Ecto neural progenitor cell (in vitro differentiated cells): ENCODE results near the gene ME1.
"Not testable (repeated sequence)": the region's sequence is repeated elsewhere in the genome, so short reads cannot be mapped to it uniquely, and the experiment has no call there.

Experiments
- DNase-seq: peaks from one replicate; pipeline ENCODE4 v3.0.0-alpha.2; 2018; ENCODE audit warnings: low spot score

Gene ME1

DNA sequence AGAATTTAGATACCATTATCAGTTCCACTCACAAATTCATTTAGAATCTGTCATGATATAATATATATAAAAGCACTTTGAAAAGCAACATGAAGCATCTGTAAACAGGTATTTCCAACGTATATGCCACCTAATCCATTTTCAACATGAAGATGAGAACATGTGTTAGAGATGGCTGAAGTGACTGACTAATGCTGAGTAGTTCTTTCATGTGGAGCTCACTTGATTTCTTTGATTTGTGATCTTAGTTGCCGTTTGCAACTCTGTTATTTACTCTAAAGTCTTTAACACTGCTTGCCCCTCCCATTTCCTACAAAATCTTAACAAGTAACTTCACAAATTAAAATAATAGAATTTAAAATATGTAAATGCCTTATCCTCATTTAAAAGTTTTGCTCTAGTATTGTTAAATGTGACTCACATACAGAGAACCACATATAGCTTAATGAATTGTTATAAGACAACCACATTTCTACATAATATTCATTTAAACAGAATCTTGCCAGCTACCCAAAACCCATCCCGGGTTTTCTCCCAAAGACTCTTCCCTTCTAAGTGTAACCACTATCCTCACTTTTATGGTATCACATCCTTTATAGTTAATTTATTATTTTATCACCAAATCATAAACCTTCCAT is 78.3 kb downstream of the ME1 start:
- no peak for DNase-seq

DNA sequence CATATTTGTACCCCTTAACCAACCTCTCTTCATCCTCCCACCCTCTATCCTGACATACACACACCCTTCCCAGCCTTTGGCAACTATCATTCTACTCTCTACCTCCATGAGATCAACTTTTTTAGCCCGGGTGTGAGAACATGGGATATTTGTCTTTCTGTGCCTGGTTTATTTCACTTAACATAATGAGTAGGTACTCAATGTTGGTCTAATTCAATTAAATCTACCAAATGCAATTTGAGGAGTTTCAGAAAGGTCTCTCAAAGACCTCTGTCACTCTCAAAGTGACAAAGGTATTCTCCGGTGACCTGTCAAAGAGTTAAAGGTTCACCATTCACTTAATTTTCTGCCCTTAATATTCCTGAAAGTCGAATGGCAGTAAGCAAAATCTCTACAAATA is 87.7 kb downstream of the ME1 start:
- DNase-seq = no peak

DNA sequence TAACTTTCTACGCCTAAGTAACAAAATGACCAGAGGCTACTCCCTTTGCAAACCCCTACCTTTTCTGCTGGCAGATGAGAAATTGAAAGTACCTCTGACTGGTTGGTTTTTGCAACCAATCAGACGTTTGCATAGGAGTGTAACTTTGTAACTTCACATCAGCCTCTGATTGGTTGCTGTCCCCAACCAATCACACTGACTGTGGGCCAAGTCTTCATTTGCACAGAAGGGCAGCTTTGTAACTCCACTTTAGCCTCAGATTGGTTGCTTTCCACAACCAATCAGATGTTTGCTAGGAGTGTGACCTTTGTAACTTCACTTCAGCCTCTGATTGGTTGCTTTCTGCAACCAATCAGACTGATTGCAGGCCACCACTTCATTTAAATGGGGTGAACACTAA is 89.1 kb downstream of the ME1 start:
- no peak for DNase-seq

DNA sequence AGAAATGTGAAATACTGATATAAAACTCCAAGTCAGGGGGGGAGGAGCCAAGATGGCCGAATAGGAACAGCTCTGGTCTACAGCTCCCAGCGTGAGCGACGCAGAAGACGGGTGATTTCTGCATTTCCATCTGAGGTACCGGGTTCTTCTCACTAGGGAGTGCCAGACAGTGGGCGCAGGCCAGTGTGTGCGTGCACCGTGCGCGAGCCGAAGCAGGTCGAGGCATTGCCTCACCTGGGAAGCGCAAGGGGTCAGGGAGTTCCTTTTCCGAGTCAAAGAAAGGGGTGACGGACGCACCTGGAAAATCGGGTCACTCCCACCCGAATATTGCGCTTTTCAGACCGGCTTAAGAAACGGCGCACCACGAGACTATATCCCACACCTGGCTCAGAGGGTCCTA is 96.9 kb downstream of the ME1 start:
- DNase-seq = not testable (repeated sequence)

DNA sequence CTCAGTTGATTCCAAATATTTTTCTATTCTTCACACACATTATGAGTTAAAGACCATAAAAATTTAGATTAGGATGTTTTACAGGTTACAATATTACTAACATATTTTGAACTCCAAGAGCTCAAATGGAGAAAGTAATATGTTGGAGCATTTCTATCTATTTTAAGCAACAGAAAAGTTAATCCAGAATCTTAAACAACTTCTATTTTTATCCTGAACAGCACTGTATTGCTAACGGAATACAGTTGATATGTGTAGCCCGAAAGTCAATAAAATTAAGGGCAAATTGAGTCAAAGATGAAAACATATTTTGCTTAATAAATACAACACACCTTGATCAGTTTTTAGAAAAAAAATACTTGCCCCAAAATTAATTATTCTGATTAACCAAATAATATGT is 97.4 kb downstream of the ME1 start:
- DNase-seq = no peak

DNA sequence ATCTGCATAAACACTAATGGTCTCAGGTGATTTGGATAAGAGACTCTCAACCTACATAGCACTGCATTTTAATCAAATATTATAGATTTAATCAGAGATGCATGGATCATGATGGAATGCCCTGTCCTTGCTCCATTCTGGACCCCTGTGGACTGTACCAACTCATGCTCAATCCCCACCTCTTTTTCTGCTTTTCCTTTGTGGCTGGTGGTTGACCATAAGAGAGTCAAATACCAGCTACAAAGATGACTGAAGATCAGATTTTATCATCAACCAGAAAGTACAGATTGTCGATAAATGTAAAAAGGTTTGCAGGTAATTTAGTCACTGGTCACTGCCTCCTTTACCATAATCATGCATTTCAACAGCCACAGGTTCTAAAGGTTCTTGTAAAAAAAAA is 116.2 kb downstream of the ME1 start:
- DNase-seq = no peak

DNA sequence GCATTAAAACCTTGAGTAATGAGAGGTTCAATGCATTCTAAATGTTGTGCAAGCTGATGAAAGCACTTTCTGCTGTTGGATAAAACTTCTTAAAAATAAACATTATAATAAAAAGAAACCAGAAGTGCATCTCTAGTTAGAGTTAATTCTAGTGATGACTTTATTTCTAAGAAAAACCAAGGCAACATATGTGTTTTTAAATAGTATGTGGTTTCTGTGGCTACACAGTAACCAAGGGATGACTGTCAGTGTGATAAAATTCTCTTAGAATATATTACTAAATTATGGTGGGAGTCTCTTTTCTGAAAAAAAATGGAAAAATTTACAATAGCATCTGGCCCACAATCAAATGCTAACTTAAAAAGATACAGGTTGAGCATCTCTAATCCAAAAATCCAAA is 117.0 kb downstream of the ME1 start:
- DNase-seq = no peak

DNA sequence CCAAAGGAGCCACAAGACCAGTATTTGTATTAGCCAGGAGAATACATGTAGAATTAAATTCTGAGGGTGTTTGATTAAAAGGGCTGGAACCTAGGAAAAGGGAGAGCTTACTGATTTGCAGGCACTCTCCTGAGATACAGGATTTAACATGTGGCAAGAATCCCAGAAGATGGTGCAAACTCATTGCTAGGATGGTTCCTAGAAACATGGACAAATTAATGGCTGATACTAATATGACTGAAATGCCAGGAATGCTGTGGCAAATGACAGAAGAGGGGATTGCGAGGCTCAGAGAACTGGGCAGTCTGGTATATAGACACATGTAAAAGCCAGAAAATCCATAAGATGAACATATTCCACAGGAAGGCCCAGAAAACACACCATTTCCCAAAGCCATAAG is 119.6 kb downstream of the ME1 start:
- DNase-seq = no peak

DNA sequence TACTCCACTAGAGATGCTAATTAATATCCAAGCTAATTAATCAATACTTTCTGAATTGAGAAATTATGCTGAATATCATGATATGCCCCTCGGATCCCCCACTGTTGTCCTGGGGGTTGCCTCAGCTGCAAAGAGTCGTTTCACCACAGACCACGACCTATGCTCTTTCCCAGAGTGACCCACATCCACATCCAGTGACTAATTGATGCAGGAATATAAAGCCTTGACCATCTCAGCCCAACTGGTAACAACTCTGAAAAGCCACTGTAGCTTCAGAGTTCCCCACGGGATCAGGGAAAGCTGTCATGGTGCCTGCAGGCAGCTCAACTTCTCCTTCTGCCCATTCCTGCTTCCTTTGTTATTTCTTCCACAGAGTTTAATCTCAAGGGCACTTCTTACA is 120.8 kb downstream of the ME1 start:
- no peak for DNase-seq

DNA sequence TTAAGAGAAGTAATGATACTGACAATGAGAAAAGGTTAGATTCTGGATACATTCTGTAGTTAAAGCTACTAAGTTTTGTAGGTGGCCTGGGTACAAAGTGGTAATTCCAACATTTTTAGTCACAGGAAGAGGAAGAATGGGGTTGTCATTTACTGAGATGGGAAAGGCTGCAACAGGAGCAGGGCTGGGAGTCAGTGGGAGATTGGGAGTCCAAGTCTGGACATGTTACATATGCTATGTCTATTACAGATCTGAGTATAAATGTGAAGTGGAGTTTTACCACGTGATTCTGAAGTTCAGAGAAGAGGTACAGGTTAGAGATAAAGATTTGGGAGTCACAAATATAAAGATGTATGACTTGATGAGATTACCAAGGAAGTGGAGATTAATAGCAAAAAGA is 121.5 kb downstream of the ME1 start:
- DNase-seq = no peak

DNA sequence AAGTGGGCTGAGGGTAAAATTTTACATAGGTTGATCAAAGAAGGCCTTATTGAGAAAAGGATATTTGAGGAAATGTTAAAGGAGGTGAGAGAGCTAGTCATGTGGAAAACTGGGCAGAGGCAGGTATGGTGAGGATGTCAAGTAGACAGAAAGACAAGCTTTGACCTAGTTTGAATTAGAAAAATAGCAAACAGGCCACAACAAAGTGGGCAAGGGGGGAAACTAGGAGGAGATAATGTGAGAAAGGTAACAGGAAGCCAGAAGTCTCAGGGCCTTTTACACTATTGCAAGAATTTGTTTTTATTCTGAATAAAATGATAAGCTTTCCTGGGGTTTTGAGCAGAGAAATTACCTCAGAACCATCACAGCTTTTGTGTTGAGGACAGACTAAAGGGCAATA is 122.0 kb downstream of the ME1 start:
- no peak for DNase-seq

DNA sequence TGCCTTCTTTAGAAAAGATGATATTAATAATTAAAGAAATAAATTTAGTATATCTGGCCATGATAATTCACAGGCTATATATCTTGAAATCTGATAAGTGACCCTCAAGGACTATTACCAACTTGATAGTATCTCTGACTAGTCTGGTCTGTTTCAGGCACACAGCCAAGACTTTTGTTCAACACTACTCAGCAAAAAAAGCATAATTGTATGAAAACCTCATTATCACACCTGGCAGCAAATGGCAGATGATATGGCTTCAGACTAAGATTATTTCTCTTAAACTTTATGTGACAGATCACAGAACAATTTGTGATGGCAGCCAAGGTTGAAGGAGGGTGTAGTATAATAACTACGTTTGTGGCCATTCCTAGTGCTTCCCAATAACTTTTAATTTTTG is 123.0 kb downstream of the ME1 start:
- DNase-seq = no peak

DNA sequence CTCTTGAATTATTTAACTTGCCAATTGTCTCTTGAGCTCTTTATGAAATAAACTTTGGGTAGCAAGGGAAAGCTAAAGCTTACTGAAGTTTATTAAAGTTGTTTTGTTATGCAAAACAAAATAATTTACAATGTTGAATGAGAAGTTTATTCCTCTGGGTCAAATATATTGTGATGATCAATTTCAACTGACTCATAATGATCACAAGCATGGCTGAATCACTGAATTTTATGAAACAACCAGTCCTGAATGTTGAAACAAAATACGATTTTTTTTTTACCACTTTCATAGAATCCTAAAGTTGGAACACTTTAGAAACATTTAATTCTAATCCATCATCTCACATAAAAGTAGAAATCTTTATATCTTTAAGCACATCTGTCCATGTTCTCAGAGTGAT is 127.4 kb downstream of the ME1 start:
- DNase-seq = no peak

DNA sequence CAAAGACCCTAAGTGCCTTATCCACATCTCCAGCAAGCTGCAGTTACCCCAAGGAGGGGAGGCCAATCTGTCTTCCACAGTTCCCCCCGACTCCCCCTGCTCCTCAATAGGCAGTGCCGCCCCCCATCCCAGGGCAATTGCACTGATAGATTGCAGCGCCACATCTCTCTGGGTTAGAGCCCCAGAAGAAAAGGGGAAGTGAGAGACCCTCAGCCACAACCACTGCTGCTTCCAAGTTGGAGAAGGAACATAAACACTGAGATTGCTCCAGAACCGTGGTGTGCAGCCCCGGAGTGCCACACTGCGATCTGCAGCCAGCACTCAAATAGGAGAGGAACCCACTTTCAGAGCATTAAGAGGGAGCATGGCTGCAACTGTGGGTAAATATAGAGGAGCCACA is 136.2 kb downstream of the ME1 start:
- DNase-seq = no peak

DNA sequence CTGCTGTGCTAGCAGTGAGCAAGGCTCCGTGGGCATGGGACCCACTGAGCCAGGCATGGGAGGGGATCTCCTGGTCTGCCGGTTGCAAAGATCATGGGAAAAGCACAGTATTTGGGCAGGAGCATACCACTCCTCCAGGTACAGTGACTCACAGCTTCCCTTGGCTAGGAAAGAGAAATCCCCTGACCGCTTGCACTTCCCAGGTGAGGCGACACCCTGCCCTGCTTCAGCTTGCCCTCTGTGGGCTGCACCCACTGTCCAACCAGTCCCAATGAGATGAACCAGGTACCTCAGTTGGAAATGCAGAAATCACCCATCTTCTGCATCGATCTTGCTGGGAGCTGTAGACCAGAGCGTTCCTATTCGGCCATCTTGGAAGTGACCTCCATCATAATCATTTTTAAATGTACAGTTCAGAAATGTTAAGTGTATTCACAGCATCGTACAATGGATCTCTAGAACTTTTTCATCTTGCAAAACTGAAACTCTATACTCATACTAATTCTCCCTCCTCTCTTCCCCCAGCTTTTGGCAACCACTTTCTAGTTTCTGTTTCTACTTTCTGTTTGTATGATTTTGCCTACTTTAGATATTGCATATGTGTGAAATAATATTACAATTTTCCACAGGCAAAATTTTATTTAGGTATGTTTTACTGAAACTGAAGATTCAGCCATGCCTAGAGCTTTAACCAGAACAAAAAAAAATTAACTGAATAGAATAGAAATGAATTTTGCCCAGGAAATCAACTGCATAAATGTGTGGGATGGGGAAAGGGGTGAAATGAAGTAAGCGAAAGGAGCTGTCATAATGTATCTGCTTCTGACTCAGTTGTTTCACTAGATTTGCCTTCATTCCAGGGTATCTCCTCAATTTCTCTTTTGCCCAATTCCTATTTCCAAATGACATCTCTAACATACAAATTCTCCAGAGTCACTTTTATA is 137.7 kb downstream of the ME1 start:
- no peak for DNase-seq

DNA sequence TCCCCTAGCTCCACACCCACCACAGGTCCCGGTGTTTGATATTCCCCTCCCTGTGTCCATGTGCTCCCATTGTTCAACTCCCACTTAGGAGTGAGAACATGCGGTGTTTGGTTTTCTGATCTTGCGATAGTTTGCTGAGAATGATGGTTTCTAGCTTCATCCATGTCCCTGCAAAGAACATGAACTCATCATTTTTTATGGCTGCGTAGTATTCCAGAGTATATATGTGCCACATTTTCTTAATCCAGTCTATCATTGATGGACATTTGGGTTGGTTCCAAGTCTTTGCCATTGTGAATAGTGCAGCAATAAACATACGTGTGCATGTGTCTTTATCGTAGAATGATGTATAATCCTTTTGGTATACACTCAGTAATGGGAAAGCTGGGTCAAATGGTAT is 143.6 kb downstream of the ME1 start:
- DNase-seq = not testable (repeated sequence)

DNA sequence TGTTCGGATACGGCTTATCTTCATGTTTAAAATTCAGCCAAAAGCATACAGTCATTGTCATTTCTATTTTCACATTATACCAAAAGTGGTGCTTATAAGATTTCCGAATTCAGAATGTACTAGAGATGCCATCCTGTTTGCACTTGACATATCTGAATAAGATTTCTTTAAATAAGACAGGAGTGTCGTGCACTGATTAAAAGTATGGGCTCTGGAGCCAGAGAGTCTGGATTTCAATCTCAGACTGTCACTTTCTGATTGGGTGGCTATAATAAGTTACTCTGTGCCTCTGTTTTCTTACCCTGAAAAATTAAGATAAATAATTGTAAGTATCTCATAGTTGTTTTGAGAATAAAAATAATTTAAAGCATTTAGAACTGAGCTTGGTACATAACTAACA is 144.9 kb downstream of the ME1 start:
- no peak for DNase-seq

DNA sequence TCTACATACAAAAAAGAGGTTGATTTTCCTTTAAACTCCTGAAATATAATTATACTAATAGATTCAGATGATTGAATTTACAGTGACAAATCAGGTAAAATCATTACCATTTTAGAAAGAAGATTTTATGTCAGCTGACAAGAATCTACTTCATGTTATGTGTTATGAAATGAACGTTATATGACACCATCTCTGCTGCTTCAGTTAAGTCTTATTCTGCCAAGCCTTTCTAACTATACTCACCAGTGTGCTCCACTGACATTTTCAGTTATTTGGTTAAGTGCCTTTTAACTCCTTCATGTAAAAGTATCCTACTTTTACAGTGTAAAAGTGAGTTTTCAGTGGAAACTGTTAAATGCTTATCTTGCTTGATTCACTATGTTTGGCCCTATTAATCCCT is 157.3 kb downstream of the ME1 start:
- DNase-seq = no peak

DNA sequence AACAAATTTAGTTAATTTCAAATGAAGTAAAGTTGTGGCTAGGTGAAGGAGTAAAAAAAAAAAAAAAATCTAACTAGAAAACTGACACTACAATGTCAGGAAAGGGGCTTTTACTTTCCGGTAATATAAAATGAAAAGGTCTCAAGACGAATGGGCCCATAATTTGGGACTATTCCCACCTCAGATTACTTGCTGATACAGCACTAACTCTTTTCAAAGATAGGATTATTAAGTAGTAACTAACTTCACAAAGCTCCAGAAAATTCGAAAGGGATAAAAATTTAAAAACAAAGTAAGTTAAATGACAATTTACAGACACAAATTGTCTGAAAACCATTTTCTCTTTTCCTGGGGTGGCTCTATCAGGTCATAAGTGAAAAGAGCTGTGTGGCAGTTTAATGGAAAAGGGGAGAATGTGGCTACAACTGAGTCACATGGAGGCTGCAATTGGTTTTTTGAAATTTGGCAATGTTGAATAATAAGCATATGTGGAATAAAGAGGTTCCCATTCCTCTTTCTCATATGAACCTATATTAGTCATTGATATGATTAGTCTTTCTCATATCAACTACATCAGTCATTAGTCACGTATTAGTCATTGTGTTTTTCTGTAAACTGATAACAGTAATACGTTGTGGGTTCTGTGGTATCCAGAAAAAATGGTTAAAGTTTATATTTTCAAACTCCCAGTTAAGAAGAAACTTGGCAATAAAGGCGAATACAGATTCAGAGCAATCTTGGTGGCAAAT is 159.7 kb downstream of the ME1 start:
- DNase-seq = no peak

DNA sequence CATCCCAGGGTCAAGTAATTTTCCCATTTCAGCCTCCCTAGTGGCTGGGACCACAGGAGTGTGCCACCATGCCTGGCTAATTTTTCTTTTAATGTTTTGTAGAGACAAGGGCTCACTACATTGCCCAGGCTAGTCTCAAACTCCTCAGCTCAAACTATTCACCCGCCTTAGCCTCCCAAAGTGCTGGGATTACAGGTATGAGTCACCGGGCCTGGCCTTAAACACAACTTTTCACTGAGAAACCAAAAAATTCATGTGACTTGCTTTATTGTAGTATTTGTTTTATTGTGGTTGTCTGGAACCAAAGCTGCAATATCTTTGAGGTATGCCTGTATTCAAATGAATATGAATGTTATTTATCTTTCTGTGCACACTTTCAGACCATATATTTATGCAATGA is 165.5 kb downstream of the ME1 start:
- no peak for DNase-seq

DNA sequence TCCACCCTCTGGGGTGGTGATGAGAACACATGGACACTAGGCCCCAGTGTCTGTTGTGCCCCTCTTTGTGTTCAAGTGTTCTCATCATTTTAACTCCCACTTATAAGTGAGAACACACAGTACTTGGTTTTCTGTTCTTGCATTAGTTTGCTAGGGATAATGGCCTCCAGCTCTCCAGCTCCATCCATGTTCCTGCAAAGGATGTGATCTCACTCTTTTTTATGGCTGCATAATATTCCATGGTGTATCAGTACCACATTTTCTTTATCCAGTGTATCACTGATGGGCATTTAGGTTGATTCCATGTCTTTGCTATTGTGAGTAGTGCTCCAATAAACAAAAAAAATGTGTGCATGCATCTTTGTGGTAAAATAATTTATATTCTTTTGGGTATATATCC is 170.3 kb downstream of the ME1 start:
- DNase-seq = no peak

DNA sequence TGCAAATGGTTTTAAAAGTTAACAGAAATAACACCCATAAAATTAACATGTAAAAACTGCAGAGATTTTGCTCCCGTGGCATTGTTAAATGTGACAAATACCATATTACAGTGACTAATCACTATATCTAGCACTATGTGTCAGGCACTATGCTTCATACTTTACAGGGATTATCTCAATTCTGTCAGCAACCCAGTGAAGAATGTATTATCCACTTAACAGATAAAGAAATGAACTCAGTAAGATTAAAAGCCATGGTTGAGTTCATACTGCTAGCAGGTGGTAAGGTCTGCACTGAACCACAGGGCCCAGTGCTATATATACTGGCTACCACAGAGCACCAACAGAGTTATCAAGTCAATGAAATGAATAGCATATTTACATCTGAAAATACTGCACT is 172.3 kb downstream of the ME1 start:
- no peak for DNase-seq

DNA sequence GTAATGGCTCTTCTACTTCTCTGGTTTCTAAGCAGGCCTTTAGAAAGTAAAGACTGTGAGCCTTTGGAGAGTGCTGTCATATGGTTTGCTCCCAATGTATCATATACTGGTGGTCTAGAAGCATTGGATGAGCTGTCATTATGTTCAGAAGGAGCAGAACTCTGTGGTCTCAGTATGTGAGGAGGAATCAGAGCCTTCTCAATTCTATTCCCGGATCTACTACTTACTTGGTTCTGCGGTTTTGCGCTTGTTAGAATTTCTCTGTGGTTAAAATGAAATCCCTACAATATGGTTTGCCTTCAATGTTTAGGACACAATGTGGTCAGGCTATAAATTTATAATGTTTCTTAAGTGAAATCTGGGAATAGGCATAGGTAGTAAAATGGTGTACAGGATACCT is 173.1 kb downstream of the ME1 start:
- DNase-seq = no peak
